HepG2 (cell line): ENCODE measurements around the gene PPP1CC. TPM values are rescaled to one million over a fixed set of nuclear protein-coding genes. Genes with fewer than 3 reads are reported as not detected.

Experiments used
- ATAC-seq: fragments of 200-7000 bp; cut with Tn5 transposase; 3 replicates; pipeline ENCODE4 v1.9.1; 2020; ENCODE audit warnings: mild to moderate bottlenecking, moderate library complexity
- BruUV-seq: library from RNA; stranded (reverse); fragments of 400-500 nt; replicated peaks from 2 replicates; lab custom pipeline; 2021; lab: Mats Ljungman, UMichigan
- CTCF ChIA-PET: fragments of 300-600 bp; formaldehyde crosslinking; extraction: SDS; loops from one replicate; lab custom pipeline; 2021; ENCODE audit warnings: low total read pairs, inconsistent platforms, low intra/inter-chr PET ratio; lab: Yijun Ruan, JAX
- POLR2A ChIA-PET: fragments of 350-600 bp; sonication (Branson Sonifier 250); formaldehyde crosslinking; loops from one replicate; lab custom pipeline; 2020; ENCODE audit warnings: antibody characterized with exemption, inconsistent platforms; lab: Yijun Ruan, JAX
- DNase-seq: peaks from one replicate; pipeline ENCODE4 v3.0.0-alpha.2; 2015; ENCODE audit warnings: low spot score
- FAIRE-seq: peaks from 3 replicates; lab custom pipeline; 2011; peaks lifted over from hg19 to GRCh38; lab: Jason Lieb, UNC
- H2AFZ ChIP-seq: one replicate; pipeline ENCODE4 v1.6.1; 2011; ENCODE audit warnings: low read length, inconsistent platforms
- H3K27ac ChIP-seq: fragments of 300-600 bp; 3 replicates; pipeline ENCODE4 v1.8.0; 2011; ENCODE audit warnings: mixed run types, mild to moderate bottlenecking, mixed read lengths, low read length, inconsistent platforms; ENCODE audit not compliant: insufficient read depth; ENCODE audit errors: extremely low read length
- H3K27me3 ChIP-seq, 2 experiments: fragments of 200-600 bp in 1 of 2; 2 replicates in 1 of 2; 3 replicates in 1 of 2; pipeline versions ENCODE4 v1.6.0 to v1.8.0; 2011; ENCODE audit warnings: low read length in 2 of 2, mild to moderate bottlenecking in 2 of 2, moderate library complexity in 2 of 2, inconsistent platforms in 1 of 2; ENCODE audit not compliant: insufficient read depth in 2 of 2, control insufficient read depth in 1 of 2
- H3K36me3 ChIP-seq, 2 experiments: fragments of 200-600 bp in 1 of 2; replicated peaks in 1 of 2; 2 replicates in 1 of 2; 3 replicates in 1 of 2; pipeline versions ENCODE4 v1.5.1 to v1.8.0; 2011; ENCODE audit warnings: low read length in 2 of 2, inconsistent platforms in 1 of 2; ENCODE audit not compliant: insufficient read depth in 2 of 2, control insufficient read depth in 1 of 2
- H3K4me1 ChIP-seq: 2 replicates; pipeline ENCODE4 v1.5.1; 2012; ENCODE audit warnings: low read length, inconsistent platforms; ENCODE audit not compliant: insufficient read depth
- H3K4me2 ChIP-seq: 2 replicates; pipeline ENCODE4 v1.6.0; 2011; ENCODE audit warnings: low read depth, low read length, inconsistent platforms
- H3K4me3 ChIP-seq, 3 experiments: fragments of 200-600 bp in 1 of 3; sonication (generic), shearing (Covaris generic) in 1 of 3; replicated peaks in 1 of 3; 2 replicates each; pipeline ENCODE4 v1.5.1; 2011 to 2016; ENCODE audit warnings: low read length in 3 of 3, inconsistent platforms in 2 of 3, low read depth in 2 of 3, mild to moderate bottlenecking in 2 of 3, control low read depth in 1 of 3, mixed read lengths in 1 of 3; ENCODE audit not compliant: insufficient read depth in 1 of 3
- H3K79me2 ChIP-seq: one replicate; pipeline ENCODE4 v1.6.1; 2011; ENCODE audit warnings: low read length, inconsistent platforms; ENCODE audit not compliant: insufficient read depth
- H3K9ac ChIP-seq: 2 replicates; pipeline ENCODE4 v1.6.0; 2011; ENCODE audit warnings: mild to moderate bottlenecking, low read depth, low read length, inconsistent platforms; ENCODE audit not compliant: insufficient read depth
- H3K9me3 ChIP-seq: 2 replicates; pipeline ENCODE4 v1.5.1; 2012; ENCODE audit warnings: mild to moderate bottlenecking, low read length
- H4K20me1 ChIP-seq: 2 replicates; pipeline ENCODE4 v1.6.0; 2011; ENCODE audit warnings: inconsistent platforms, mild to moderate bottlenecking, low read length, moderate library complexity; ENCODE audit not compliant: insufficient read depth
- GTF2F1 ChIP-seq: fragments of 150-350 bp; IDR thresholded peaks from 2 replicates; pipeline ENCODE4 v1.6.1; 2014; ENCODE audit warnings: low read length
- POGZ ChIP-seq: sonication (generic); formaldehyde crosslinking; IDR thresholded peaks from 2 replicates; pipeline ENCODE4 v1.4.0; 2020; ENCODE audit warnings: mild to moderate bottlenecking, missing genetic modification reagents
- RFX5 ChIP-seq: IDR thresholded peaks from 2 replicates; pipeline ENCODE4 v1.6.1; 2011; ENCODE audit warnings: low read depth, low read length, improper control_type of control experiment
- SMAD3 ChIP-seq: sonication (generic); formaldehyde crosslinking; IDR thresholded peaks from 2 replicates; pipeline ENCODE4 v1.4.0; 2020; ENCODE audit warnings: missing genetic modification reagents
- TOE1 ChIP-seq: sonication (generic); formaldehyde crosslinking; IDR thresholded peaks from 2 replicates; pipeline ENCODE4 v1.4.0; 2020; ENCODE audit warnings: mild to moderate bottlenecking, missing genetic modification reagents
- YEATS4 ChIP-seq: sonication (generic); formaldehyde crosslinking; IDR thresholded peaks from 2 replicates; pipeline ENCODE4 v1.4.0; 2020; ENCODE audit warnings: missing genetic modification reagents, borderline replicate concordance
- ZFAT ChIP-seq: sonication (generic); formaldehyde crosslinking; conservative IDR thresholded peaks from 2 replicates; pipeline ENCODE4 v1.8.1; 2023; ENCODE audit warnings: missing genetic modification reagents, inconsistent platforms
- ZNF501 ChIP-seq: sonication (generic); formaldehyde crosslinking; IDR thresholded peaks from 2 replicates; pipeline ENCODE4 v1.5.1; 2020; ENCODE audit warnings: mild to moderate bottlenecking, moderate library complexity, missing genetic modification reagents
- ZNF674 ChIP-seq: sonication (generic); formaldehyde crosslinking; IDR thresholded peaks from 2 replicates; pipeline ENCODE4 v1.5.0; 2020; ENCODE audit warnings: low read depth, mild to moderate bottlenecking, missing genetic modification reagents
- WGBS: methylation state at CpG from one replicate; pipeline ENCODE4 v1.1.6; 2017; ENCODE audit warnings: low lambda C conversion rate; 5-methylcytosine and 5-hydroxymethylcytosine counted together
- in situ Hi-C: cut with HindIII; loops from 2 replicates; pipeline ENCODE4 v1.10.0; 2017; ENCODE audit warnings: low pct_unique_long_range_greater_than_20kb; ENCODE audit not compliant: extremely low pct_ligation_motif_present
- intact Hi-C: fragments of 100-400 bp; cut with micrococcal nuclease; formaldehyde crosslinking; loops from one replicate; pipeline ENCODE4 v1.10.0; 2022; ENCODE audit not compliant: unreplicated experiment
- polyA plus RNA-seq, 8 experiments: library from polyadenylated mRNA; depleted of rRNA in 3 of 8; stranded (reverse) in 7 of 8; unstranded in 1 of 8; fragments of >200 nt; fragmentation: Illumina TruSeq in 4 of 8; extraction: Trizol in 4 of 8; gene quantifications; 2 replicates each; pipeline versions ENCODE4 v1.2.1 to v1.2.3, GENCODE V29; 2011 to 2016; ENCODE audit warnings: low read depth in 4 of 8, missing spikeins in 1 of 8, mixed read lengths in 1 of 8; ENCODE audit not compliant: insufficient read depth in 1 of 8
- total RNA-seq, 5 experiments: library from RNA; depleted of rRNA; stranded (reverse); fragments of >200 nt; fragmentation: Illumina TruSeq; extraction: Trizol; gene quantifications; 2 replicates each; pipeline ENCODE4 v1.2.3, GENCODE V29; 2016; ENCODE audit warnings: low read depth in 1 of 5
- TF ChIP-seq, protein P1 (sequence below): sonication (generic); formaldehyde crosslinking; IDR thresholded peaks from 2 replicates; pipeline ENCODE4 v1.5.0; 2020; ENCODE audit warnings: missing genetic modification reagents

The PPP1CC gene
- total and polyA plus RNA-seq, 2 of the 13 experiments (the other 11 are each of a cell fraction or from before 2014, with no cell fraction given): 178 to 187 TPM

DNA sequence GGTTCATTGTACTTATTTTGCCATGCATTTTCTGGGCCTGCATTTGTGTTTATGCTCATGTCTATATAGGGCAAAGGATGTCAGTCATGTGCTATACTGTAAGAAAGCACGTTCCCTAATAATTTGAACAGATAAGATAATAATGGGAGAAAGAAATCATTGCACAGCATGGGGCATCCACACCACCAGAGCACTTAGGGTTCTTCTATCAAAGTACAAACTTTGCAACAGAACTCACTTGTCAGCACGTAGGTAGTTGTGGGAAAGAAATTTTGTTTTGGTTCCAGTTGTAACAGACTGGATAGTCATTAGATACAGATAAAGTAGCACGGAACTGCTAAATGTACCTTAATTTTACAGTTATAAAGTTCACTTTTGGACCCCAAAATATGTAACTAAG is 10.1 kb downstream of the PPP1CC start:
- no peak overlapping the region for H3K4me2 ChIP-seq
- DNase-seq (no peak), FAIRE-seq (no peak), ATAC-seq (no peak)
- no peak overlapping the region for H3K4me3 ChIP-seq
- TF ChIP-seq TOE1 (CRISPR knock-in tag) (no peak), RFX5 (no peak), ZFAT (no peak), GTF2F1 (no peak), YEATS4 (CRISPR knock-in tag) (no peak), SMAD3 (CRISPR knock-in tag) (no peak), ZNF674 (CRISPR knock-in tag) (no peak), POGZ (CRISPR knock-in tag) (no peak), ZNF501 (no peak)
- TF ChIP-seq, protein P1, sequence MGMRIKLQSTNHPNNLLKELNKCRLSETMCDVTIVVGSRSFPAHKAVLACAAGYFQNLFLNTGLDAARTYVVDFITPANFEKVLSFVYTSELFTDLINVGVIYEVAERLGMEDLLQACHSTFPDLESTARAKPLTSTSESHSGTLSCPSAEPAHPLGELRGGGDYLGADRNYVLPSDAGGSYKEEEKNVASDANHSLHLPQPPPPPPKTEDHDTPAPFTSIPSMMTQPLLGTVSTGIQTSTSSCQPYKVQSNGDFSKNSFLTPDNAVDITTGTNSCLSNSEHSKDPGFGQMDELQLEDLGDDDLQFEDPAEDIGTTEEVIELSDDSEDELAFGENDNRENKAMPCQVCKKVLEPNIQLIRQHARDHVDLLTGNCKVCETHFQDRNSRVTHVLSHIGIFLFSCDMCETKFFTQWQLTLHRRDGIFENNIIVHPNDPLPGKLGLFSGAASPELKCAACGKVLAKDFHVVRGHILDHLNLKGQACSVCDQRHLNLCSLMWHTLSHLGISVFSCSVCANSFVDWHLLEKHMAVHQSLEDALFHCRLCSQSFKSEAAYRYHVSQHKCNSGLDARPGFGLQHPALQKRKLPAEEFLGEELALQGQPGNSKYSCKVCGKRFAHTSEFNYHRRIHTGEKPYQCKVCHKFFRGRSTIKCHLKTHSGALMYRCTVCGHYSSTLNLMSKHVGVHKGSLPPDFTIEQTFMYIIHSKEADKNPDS: no peak
- peaks cover 18 to 66% of the 10 kb centered on the region in 2 experiments for H3K36me3 ChIP-seq
- in situ Hi-C loops (no loop called here), intact Hi-C loops (no loop called here)
- WGBS: 95% methylated on average over 3 of the region's 3 CpGs
- POLR2A ChIA-PET: no interaction called here
- peaks cover 83% of the 10 kb centered on the region for H3K4me1 ChIP-seq
- H3K27me3 ChIP-seq: no peaks in the 10 kb centered on the region
- no peak overlapping the region for H3K27ac ChIP-seq
- peaks cover 75% of the 10 kb centered on the region for H3K79me2 ChIP-seq
- no peaks in the 10 kb centered on the region for H3K9me3 ChIP-seq
- CTCF ChIA-PET: no interaction called here
- no TSS peak for BruUV-seq
- H4K20me1 ChIP-seq: peaks cover 82% of the 10 kb centered on the region
- H2AFZ ChIP-seq: no peak overlapping the region
- no peak overlapping the region for H3K9ac ChIP-seq
